KOPT-K1 (cell line): ENCODE data around the gene SH3PXD2A.
A peak's percentile ranks its signal among the peaks of the same experiment; 100 is the strongest.
"Not testable (repeated sequence)": the region's sequence is repeated elsewhere in the genome, so short reads cannot be mapped to it uniquely, and the experiment has no call there.

Experiments
- H3K27ac ChIP-seq: fragments of 200-600 bp; sonication (generic); 2 replicates; pipeline ENCODE4 v1.5.1; 2016; ENCODE audit warnings: antibody characterized with exemption, mild to moderate bottlenecking, low read depth, low read length; ENCODE audit not compliant: poor library complexity, severe bottlenecking
- H3K36me3 ChIP-seq: fragments of 200-600 bp; sonication (generic); 2 replicates; pipeline ENCODE4 v1.5.1; 2017; ENCODE audit warnings: antibody characterized with exemption, mild to moderate bottlenecking, low read length, moderate library complexity; ENCODE audit not compliant: insufficient read depth
- H3K9me3 ChIP-seq: fragments of 200-600 bp; sonication (generic); 2 replicates; pipeline ENCODE4 v1.5.1; 2017; ENCODE audit warnings: antibody characterized with exemption, low read length, mild to moderate bottlenecking; ENCODE audit not compliant: insufficient read depth, poor library complexity, severe bottlenecking

SH3PXD2A gene

GRCh38 chr10:103775776-103776175 is 79.6 kb downstream of the SH3PXD2A start:
- Histone ChIP-seq H3K36me3 (no peaks in the 10 kb centered on the region), H3K9me3 (no peaks in the 10 kb centered on the region), H3K27ac (no peak overlapping the region)

- not testable (repeated sequence) for H3K36me3 ChIP-seq, H3K9me3 ChIP-seq
- peak overlapping the region; percentile 69 for H3K27ac ChIP-seq
Observed at GRCh38 chr10:103772846-103773245, 82.5 kb downstream of the SH3PXD2A start.

- no peaks in the 10 kb centered on the region for H3K36me3 ChIP-seq
- H3K27ac ChIP-seq, result peak overlapping the region; percentile 69
Observed at GRCh38 chr10:103772096-103772845, 83.1 kb downstream of the SH3PXD2A start.

GRCh38 chr10:103770139-103770538 is 85.2 kb downstream of the SH3PXD2A start:
- Histone ChIP-seq H3K9me3 (no peaks in the 10 kb centered on the region), H3K36me3 (no peaks in the 10 kb centered on the region), H3K27ac (no peak overlapping the region)

More at GRCh38 chr10:103772096-103772845, 83.1 kb downstream of the SH3PXD2A start:
- no peaks in the 10 kb centered on the region for H3K9me3 ChIP-seq

DNA sequence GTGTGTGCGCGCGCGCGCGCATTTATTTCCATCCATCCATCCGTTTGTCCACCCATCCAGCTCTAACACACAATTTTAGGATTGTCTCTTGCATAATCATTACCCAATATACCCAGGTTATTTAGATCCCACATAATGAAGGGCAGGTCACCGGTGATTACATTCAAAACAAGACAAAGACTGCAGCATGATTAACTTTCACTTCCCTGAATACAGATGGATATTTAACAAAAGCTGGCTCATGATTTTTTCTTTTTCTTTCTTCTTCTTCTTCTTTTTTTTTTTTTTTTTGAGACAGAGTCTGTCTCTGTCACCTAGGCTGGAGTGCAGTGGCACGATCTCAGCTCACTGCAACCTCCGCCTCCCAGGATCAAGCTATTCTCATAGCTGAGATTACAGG is 86.2 kb downstream of the SH3PXD2A start:
- no peaks in the 10 kb centered on the region for H3K36me3 ChIP-seq
- H3K27ac ChIP-seq, result no peak overlapping the region

DNA sequence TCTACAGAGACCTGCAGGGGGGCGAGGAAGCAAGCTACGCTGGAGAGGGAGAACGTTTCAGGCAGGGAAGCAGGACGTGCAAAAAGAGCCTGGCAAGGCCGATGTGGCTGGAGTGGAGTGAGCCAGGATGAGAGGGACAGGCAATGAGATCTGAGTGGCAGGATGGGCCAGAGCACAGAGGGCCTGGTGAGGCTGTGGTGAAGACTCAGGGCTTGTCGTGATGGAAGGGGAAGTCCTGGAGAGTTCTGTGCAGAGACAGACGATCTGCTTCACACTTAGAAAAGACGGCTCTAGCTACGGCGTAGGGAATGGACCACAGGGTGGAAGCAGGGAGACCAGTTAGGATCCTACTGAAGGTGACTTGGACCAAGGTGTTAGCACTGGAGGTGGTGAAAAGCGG is 87.0 kb downstream of the SH3PXD2A start:
- H3K27ac ChIP-seq, result no peak overlapping the region
- H3K9me3 ChIP-seq, result no peaks in the 10 kb centered on the region
- no peaks in the 10 kb centered on the region for H3K36me3 ChIP-seq

More for the DNA sequence above, 86.2 kb downstream of the SH3PXD2A start:
- H3K9me3 ChIP-seq, result no peaks in the 10 kb centered on the region

- no peak overlapping the region for H3K27ac ChIP-seq
Observed at GRCh38 chr10:103767756-103768155, 87.6 kb downstream of the SH3PXD2A start.

GRCh38 chr10:103766751-103767505 is 88.4 kb downstream of the SH3PXD2A start:
- Histone ChIP-seq H3K9me3 (no peaks in the 10 kb centered on the region), H3K36me3 (no peaks in the 10 kb centered on the region), H3K27ac (peak overlapping the region; percentile 43)

More at GRCh38 chr10:103767756-103768155, 87.6 kb downstream of the SH3PXD2A start:
- H3K36me3 ChIP-seq, result no peaks in the 10 kb centered on the region
- H3K9me3 ChIP-seq, result no peaks in the 10 kb centered on the region

DNA sequence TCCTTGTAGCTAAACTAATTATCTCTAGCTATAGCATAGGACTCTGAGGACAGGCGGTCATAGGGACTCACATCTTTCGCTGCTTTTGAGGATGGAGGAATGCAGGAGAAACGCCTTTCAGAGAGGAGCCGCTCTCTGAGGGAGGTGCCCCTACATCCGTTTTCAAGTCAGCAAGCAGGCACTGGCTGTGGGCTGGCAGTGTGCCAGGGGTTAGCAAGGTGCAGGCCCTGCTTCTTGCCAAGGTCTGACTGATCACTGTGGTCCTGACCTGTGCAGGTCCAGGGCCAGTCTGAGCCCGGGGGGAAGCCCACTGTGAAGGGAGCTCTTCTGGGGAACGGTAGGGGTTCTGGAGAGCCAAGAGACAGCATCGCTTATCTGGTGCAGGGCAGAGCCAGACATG is 89.4 kb downstream of the SH3PXD2A start:
- no peaks in the 10 kb centered on the region for H3K9me3 ChIP-seq
- H3K36me3 ChIP-seq, result no peaks in the 10 kb centered on the region
- H3K27ac ChIP-seq, result peak overlapping the region; percentile 43

DNA sequence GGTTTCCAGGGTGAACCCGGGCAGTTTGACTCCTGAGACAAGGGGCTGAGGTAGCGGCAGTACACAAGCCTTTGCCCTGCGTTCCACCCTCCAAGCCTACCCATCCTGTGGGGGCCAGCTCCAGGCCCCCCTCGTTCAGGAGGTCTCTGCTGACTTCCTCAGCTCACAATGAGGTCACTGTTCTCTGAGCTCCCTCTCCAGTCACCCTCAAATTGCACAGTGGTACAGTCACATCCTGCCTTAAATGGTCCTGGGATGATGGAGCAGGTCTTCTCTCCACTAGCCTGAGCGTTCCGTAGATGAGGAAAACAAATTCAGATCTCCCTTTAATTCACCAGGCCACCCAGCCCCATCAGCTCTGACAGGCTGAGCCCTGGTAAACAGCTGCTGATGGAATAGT is 90.2 kb downstream of the SH3PXD2A start:
- H3K36me3 ChIP-seq, result no peaks in the 10 kb centered on the region
- H3K9me3 ChIP-seq, result no peaks in the 10 kb centered on the region
- H3K27ac ChIP-seq, result peak overlapping the region; percentile 43

GRCh38 chr10:103764296-103765088 is 90.9 kb downstream of the SH3PXD2A start:
- Histone ChIP-seq H3K27ac (peak overlapping the region; percentile 63), H3K9me3 (no peaks in the 10 kb centered on the region), H3K36me3 (no peaks in the 10 kb centered on the region)

DNA sequence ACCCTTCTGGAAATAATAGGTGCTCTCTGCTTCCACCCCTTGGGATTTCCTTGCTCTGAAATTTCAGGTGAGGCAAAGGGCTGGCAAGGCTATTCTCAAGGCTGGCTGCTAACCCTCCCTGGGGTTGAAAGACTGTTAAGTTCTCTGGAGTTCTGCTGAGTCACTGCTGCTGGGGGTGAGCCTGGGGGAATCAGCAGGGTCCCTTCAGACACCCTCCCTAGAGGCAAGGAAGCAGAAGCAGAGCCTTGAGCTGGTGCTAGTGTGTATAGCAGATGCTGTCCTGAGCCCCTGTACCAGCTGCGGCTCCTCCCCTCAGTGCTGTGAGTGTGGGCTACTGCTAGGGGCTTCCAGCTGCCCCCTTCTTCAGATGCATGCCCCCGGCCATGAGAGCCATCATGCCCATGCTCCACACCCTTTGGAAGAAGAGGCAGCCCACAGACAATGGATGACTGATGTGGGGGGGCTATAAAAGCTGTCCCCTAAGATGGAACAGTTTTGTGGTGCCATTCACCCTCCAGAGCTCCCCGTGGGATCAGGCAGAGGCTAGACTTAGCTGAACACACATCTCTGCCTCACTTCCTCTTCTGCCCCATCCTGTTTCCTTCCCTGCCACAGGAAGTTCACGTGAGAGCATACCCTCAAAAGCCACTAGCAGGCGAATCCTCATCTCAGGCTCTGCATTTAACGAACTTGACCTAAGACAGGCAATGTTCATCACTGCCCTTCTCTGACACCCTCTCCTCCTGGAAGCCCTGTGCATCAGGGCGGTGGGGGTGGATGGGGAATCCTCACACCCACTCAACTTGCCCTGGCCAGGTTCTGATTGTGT is 91.8 kb downstream of the SH3PXD2A start:
- Histone ChIP-seq H3K9me3 (no peaks in the 10 kb centered on the region), H3K27ac (peak overlapping the region; percentile 63)

GRCh38 chr10:103762916-103763315 is 92.5 kb downstream of the SH3PXD2A start:
- peak overlapping the region; percentile 63 for H3K27ac ChIP-seq
- no peaks in the 10 kb centered on the region for H3K9me3 ChIP-seq
- H3K36me3 ChIP-seq, result no peaks in the 10 kb centered on the region

More for the DNA sequence above, 91.8 kb downstream of the SH3PXD2A start:
- H3K36me3 ChIP-seq, result no peaks in the 10 kb centered on the region

DNA sequence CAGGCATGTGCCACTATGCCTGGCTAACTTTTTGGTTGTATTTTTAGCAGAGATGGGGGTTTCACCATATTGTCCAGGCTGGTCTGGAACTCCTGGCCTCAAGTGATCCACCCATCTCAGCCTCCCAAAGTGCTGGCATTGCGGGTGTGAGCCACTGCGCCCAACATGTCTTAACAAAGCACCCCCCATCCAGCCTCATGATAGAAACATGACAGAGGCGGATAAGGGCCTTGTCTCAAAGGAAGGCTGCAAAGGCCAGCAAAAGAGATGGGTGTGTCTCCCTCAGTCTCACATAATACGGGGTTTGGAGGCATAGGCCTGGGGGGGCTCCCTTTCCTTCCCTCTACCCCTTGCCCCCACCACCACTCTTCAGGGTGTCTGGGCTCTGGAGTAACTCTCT is 93.2 kb downstream of the SH3PXD2A start:
- H3K27ac ChIP-seq, result peak overlapping the region; percentile 63
- no peaks in the 10 kb centered on the region for H3K9me3 ChIP-seq

More for the DNA sequence above, 93.2 kb downstream of the SH3PXD2A start:
- no peaks in the 10 kb centered on the region for H3K36me3 ChIP-seq
